Suprapubic skin (tissue), 4 donors: ENCODE data around the gene FAM120B. TPM values are rescaled to one million over a fixed set of nuclear protein-coding genes. Genes with fewer than 3 reads are reported as not detected.

Experiments
- DNase-seq, 2 donors: peaks; one replicate each; pipeline ENCODE4 v3.0.0-alpha.2; 2019; ENCODE audit warnings: low spot score in 2 of 2
- H3K27ac ChIP-seq: fragments of 200-600 bp; sonication (generic); one replicate; pipeline ENCODE4 v1.5.1; 2019
- H3K27me3 ChIP-seq: fragments of 200-600 bp; sonication (generic); one replicate; pipeline ENCODE4 v1.5.1; 2019
- H3K36me3 ChIP-seq: fragments of 200-600 bp; sonication (generic); one replicate; pipeline ENCODE4 v1.5.1; 2019
- H3K4me1 ChIP-seq: fragments of 200-600 bp; sonication (generic); one replicate; pipeline ENCODE4 v1.5.1; 2019
- H3K4me3 ChIP-seq: fragments of 200-600 bp; sonication (generic); one replicate; pipeline ENCODE4 v1.5.1; 2019; ENCODE audit warnings: mild to moderate bottlenecking
- H3K9me3 ChIP-seq: fragments of 200-600 bp; sonication (generic); one replicate; pipeline ENCODE4 v1.5.1; 2019
- EP300 ChIP-seq: sonication (generic); formaldehyde crosslinking; IDR thresholded peaks from one replicate; pipeline ENCODE4 v1.6.1; 2017; ENCODE audit warnings: antibody characterized with exemption
- POLR2A ChIP-seq, 2 donors: fragments of 450-650 bp; IDR thresholded peaks; one replicate each; pipeline ENCODE4 v1.6.1; 2017; ENCODE audit warnings: antibody characterized with exemption in 2 of 2, mild to moderate bottlenecking in 2 of 2, moderate library complexity in 2 of 2
- POLR2AphosphoS5 ChIP-seq, 3 donors: sonication (generic); formaldehyde crosslinking; IDR thresholded peaks; one replicate each; pipeline ENCODE4 v1.6.1; 2017; ENCODE audit warnings: antibody characterized with exemption in 3 of 3
- WGBS: methylation state at CpG from one replicate; pipeline ENCODE4 v1.1.5; 2018; 5-methylcytosine and 5-hydroxymethylcytosine counted together
- total RNA-seq, 4 donors: library from RNA; depleted of rRNA; stranded (reverse); fragments of >200 nt; gene quantifications; one replicate each; pipeline ENCODE4 v1.1.0, GENCODE V29; 2016
- TF ChIP-seq, protein P1 (sequence below), 2 donors: fragments of 200-600 bp in 1 of 2; fragments of 450-650 bp in 1 of 2; sonication (generic) in 1 of 2; IDR thresholded peaks; one replicate each; pipeline ENCODE4 v1.5.1; 2016 to 2019; ENCODE audit warnings: antibody characterized with exemption in 2 of 2, mild to moderate bottlenecking in 1 of 2, moderate library complexity in 1 of 2

Gene FAM120B
- total RNA-seq, 4 donors from 2014 or later, result 19.9 to 55.4 (median 27.6) TPM

DNA sequence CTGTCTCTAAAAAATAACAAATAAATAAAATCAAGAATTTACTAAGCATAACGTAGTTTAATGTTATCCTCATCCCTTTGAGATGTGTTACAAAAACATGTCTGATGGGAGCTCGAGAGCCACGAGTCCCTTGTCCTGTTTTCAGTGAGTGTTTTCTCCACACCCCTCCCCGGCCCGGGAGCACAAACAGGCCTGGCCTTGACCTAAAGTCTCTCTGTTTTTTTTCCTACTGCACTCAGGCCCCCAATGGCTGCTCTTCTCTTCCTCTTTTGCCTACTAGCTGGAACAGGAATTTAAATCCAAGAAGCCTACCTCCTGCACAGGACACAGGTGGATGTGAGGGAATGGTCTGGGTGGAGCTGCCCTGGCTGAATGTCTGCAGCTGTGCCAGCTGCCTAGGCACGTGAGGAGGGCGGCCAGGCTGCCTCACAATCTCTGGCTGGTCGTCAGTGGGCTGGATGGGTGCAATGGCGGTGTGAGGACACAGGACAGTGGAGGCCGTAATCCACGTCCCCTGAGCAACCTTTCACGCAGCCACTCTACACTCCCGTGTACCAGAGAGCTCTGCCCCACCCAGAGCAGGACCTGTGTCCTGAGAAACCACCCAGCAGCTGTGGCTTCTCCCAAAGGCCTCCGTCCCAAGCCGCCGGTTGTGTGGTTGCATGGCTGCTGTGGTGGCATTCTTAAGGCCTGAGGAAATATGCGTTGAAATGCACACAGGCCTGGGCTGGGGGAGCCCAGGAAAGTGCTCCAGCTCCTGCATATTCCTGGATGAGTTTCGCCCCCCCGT lies 117.5 kb downstream of the FAM120B start:
- 88% methylated on average over 12 of the region's 19 CpGs for WGBS
- Histone ChIP-seq H3K27ac (no peak overlapping the region), H3K27me3 (peaks cover 31% of the 10 kb centered on the region), H3K9me3 (no peaks in the 10 kb centered on the region), H3K4me3 (no peak overlapping the region), H3K36me3 (no peaks in the 10 kb centered on the region), H3K4me1 (no peaks in the 10 kb centered on the region)
- DNase-seq, result no peak
- TF ChIP-seq POLR2A (IDR thresholded peaks at IDR 0.05) (no peak), POLR2AphosphoS5 (IDR thresholded peaks at IDR 0.05) (no peak), EP300 (no peak)
- TF ChIP-seq, protein P1, sequence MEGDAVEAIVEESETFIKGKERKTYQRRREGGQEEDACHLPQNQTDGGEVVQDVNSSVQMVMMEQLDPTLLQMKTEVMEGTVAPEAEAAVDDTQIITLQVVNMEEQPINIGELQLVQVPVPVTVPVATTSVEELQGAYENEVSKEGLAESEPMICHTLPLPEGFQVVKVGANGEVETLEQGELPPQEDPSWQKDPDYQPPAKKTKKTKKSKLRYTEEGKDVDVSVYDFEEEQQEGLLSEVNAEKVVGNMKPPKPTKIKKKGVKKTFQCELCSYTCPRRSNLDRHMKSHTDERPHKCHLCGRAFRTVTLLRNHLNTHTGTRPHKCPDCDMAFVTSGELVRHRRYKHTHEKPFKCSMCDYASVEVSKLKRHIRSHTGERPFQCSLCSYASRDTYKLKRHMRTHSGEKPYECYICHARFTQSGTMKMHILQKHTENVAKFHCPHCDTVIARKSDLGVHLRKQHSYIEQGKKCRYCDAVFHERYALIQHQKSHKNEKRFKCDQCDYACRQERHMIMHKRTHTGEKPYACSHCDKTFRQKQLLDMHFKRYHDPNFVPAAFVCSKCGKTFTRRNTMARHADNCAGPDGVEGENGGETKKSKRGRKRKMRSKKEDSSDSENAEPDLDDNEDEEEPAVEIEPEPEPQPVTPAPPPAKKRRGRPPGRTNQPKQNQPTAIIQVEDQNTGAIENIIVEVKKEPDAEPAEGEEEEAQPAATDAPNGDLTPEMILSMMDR (IDR thresholded peaks at IDR 0.05), result no peak

DNA sequence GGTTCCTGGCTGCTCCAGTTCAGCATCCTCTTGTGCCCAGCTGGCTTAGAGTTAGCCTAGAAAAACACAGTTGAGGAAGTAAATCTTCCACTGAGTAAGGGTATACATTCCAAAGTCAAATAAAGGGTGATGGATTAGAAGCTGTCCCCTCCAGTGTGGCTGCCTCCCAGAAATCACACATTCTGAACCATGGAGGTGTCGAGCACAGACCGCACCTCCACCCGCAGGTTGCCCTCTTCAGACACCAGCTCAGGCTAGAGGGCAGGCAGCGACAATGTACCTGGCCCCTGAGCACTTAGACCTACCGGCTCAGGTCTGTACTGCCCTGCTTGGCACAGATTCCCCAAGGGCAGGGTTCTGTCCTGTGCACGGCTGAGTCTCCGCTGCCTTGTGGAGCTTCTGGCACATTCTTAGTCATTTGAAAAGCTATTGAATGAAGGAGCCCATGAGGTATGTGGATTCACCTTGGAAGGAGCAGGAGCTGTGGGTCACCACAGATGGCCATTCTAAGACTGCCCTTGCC lies 118.1 kb downstream of the FAM120B start:
- DNase-seq, result no peak
- H3K36me3 ChIP-seq, result no peaks in the 10 kb centered on the region
- H3K4me1 ChIP-seq, result no peaks in the 10 kb centered on the region
- no peak overlapping the region for H3K4me3 ChIP-seq
- WGBS, result 78% methylated on average over 6 of the region's 7 CpGs
- no peak overlapping the region for H3K27ac ChIP-seq
- no peaks in the 10 kb centered on the region for H3K9me3 ChIP-seq
- no peak for TF ChIP-seq POLR2A (IDR thresholded peaks at IDR 0.05)
- H3K27me3 ChIP-seq, result peaks cover 31% of the 10 kb centered on the region

DNA sequence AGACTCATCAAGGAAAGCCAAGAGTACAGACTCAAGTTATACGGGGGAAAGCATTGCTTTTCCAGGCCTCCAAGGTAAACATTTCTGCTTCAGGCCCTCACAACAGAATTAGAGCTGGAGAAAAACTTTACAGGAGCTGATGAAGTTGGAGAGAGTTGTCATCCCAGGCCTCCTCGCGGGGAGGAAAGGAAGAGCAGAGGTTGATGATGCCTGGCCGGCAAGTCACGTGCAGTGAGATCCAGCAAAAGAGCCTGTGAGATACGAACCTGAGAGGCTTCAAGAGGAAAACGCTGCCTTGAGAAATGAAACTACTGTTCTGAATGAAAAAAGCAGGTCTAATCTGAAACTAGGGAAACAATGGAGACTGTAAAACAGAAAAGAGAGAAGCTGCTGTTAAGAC lies 122.9 kb downstream of the FAM120B start:
- Histone ChIP-seq H3K9me3 (no peaks in the 10 kb centered on the region), H3K27ac (no peak overlapping the region), H3K36me3 (no peaks in the 10 kb centered on the region), H3K27me3 (peaks cover 11% of the 10 kb centered on the region), H3K4me1 (no peaks in the 10 kb centered on the region), H3K4me3 (no peak overlapping the region)
- TF ChIP-seq, protein P1 (IDR thresholded peaks at IDR 0.05), result no peak
- TF ChIP-seq POLR2A (IDR thresholded peaks at IDR 0.05), result no peak
- TF ChIP-seq EP300, result no peak
- TF ChIP-seq POLR2AphosphoS5 (IDR thresholded peaks at IDR 0.05), result no peak
- no peak for DNase-seq
- 74% methylated on average over 7 of the region's 7 CpGs for WGBS

DNA sequence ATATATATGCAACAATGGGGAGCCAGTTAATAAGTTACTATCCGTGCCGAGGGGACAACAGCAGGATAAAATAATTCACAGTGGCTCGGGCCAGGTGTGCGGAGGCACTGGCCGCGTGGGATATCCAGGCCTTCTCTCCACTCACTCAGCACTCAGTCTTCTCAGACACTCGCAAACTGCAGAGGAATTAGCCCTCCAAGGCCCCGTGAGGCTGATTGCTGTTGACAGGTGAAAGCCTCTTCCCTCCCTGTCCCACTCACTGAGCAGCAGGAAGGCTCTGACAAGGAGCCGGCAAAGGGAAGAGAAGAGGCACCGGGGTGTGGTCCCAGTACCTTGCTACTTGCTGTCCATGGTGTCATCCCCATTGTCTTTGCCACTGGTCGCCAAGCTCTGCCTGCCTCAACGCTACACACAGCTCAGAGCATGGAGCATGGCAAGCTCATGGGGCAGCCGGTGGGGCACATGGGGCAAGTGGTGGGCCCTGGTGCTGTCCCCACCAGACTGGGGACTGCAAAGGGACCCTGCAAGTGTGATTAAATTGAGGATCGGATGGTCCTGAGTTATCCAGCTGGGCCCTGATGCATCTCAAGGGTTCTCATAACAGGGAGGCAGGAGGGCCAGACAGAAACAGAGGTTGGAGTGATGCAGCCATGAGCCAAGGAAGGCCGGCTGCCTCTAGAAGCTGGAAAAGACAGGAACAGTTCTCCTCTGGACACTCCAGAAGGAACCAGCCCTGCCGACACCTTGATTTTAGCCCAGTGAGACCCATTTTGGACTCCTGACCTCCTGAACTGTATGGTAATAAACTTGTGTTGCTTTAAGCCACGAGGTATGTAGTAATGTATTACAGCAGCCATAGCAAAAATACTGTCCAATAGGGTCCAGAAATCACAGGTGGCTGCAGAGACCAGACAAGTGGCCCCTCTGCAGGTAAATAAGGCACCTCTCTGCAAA lies 126.9 kb downstream of the FAM120B start:
- Histone ChIP-seq H3K27me3 (no peaks in the 10 kb centered on the region), H3K4me3 (no peak overlapping the region), H3K4me1 (peaks cover 8% of the 10 kb centered on the region), H3K36me3 (no peaks in the 10 kb centered on the region), H3K27ac (no peak overlapping the region), H3K9me3 (no peaks in the 10 kb centered on the region)
- peak in 1 of 2 donors; percentile 60 for DNase-seq
- TF ChIP-seq POLR2A (IDR thresholded peaks at IDR 0.05), result no peak
- TF ChIP-seq EP300, result no peak
- TF ChIP-seq, protein P1 (IDR thresholded peaks at IDR 0.05), result no peak
- no peak for TF ChIP-seq POLR2AphosphoS5 (IDR thresholded peaks at IDR 0.05)
- WGBS, result 84% methylated on average over 16 of the region's 17 CpGs

DNA sequence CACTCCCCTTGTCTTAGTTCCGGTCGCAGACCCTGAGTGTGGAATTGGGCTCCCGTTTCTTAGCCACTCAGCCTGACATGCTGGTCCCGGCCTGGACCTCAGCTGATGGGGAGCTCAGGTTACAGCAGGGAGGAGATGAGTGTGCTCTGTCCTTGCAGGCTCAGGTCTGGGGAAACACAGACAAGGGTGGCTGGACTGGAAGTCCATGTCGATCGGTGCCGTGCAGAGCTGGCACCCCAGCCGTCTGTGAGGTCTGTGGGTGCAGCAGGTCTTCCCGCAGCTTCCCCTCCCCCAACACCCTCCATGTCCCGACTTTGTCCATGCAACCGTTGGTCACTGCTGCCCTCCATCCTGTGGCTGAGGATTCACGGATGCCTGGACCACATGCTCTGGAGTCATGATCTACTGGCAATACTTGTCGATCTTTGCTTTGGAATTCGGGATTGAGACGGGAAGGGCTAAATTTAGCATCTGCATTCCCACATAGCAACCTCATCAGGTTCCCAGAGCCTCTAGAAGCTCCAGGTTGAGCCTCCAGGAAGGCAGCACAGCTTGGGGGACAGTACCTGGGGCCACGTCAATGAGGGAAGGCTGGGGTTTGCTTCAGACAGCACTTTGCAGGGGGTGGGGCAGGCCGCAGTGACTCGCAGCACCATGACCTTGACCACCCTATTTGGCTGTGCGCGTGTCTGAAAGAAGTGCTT lies 127.7 kb downstream of the FAM120B start:
- peaks cover 10% of the 10 kb centered on the region for H3K4me1 ChIP-seq
- no peaks in the 10 kb centered on the region for H3K9me3 ChIP-seq
- H3K4me3 ChIP-seq, result no peak overlapping the region
- 78% methylated on average over 14 of the region's 20 CpGs for WGBS
- H3K27me3 ChIP-seq, result no peaks in the 10 kb centered on the region
- H3K27ac ChIP-seq, result no peak overlapping the region
- no peak for TF ChIP-seq POLR2A (IDR thresholded peaks at IDR 0.05)
- no peak for TF ChIP-seq EP300
- TF ChIP-seq POLR2AphosphoS5 (IDR thresholded peaks at IDR 0.05), result no peak
- TF ChIP-seq, protein P1 (IDR thresholded peaks at IDR 0.05), result no peak
- no peak for DNase-seq
- H3K36me3 ChIP-seq, result no peaks in the 10 kb centered on the region
